CD4-positive, alpha-beta T cell treated with Interleukin-6 at 100 ng/mL for 8 hours (primary cell): ENCODE data around the gene LTBP1.
"Not testable (repeated sequence)": the region's sequence is repeated elsewhere in the genome, so short reads cannot be mapped to it uniquely, and the experiment has no call there.

Experiments
- DNase-seq: peaks from one replicate; pipeline ENCODE4 v3.0.0-alpha.2; 2020; ENCODE audit warnings: mixed read lengths, low spot score

The LTBP1 gene

GRCh38 chr2:32963941-32964340 lies 17.2 kb downstream of the LTBP1 start:
- DNase-seq = no peak

GRCh38 chr2:32965523-32966171 lies 18.9 kb downstream of the LTBP1 start:
- no peak for DNase-seq

- no peak for DNase-seq
Observed at GRCh38 chr2:32969444-32970162, 22.9 kb downstream of the LTBP1 start.

GRCh38 chr2:32973772-32974171 lies 27.0 kb downstream of the LTBP1 start:
- not testable (repeated sequence) for DNase-seq

- no peak for DNase-seq
Observed at GRCh38 chr2:32976409-32977063, 29.8 kb downstream of the LTBP1 start.

- DNase-seq = no peak
Observed at GRCh38 chr2:32977228-32977758, 30.5 kb downstream of the LTBP1 start.

- DNase-seq = no peak
Observed at GRCh38 chr2:32981612-32982011, 34.9 kb downstream of the LTBP1 start.

GRCh38 chr2:32983193-32983924 lies 36.6 kb downstream of the LTBP1 start:
- DNase-seq = not testable (repeated sequence)

GRCh38 chr2:32986480-32986879 lies 39.7 kb downstream of the LTBP1 start:
- DNase-seq = no peak

- DNase-seq = no peak
Observed at GRCh38 chr2:32988525-32988924, 41.8 kb downstream of the LTBP1 start.

GRCh38 chr2:32990556-32990955 lies 43.8 kb downstream of the LTBP1 start:
- DNase-seq = no peak

GRCh38 chr2:32991091-32991845 lies 44.5 kb downstream of the LTBP1 start:
- DNase-seq = no peak

- DNase-seq = no peak
Observed at GRCh38 chr2:32993005-32993539, 46.3 kb downstream of the LTBP1 start.

GRCh38 chr2:32997705-32998104 lies 51.0 kb downstream of the LTBP1 start:
- DNase-seq = no peak

- DNase-seq = no peak
Observed at GRCh38 chr2:33000986-33001385, 54.2 kb downstream of the LTBP1 start.

GRCh38 chr2:33001823-33002222 lies 55.1 kb downstream of the LTBP1 start:
- DNase-seq = no peak

GRCh38 chr2:33002863-33003262 lies 56.1 kb downstream of the LTBP1 start:
- DNase-seq = no peak

- DNase-seq = no peak
Observed at GRCh38 chr2:33005057-33005456, 58.3 kb downstream of the LTBP1 start.

- DNase-seq = no peak
Observed at GRCh38 chr2:33008716-33009115, 62.0 kb downstream of the LTBP1 start.

- DNase-seq = no peak
Observed at GRCh38 chr2:33009249-33009648, 62.5 kb downstream of the LTBP1 start.

GRCh38 chr2:33011373-33011772 lies 64.6 kb downstream of the LTBP1 start:
- no peak for DNase-seq
